ENCODE results near the gene ATG7.
"Not testable (repeated sequence)": the region's sequence is repeated elsewhere in the genome, so short reads cannot be mapped to it uniquely, and the experiment has no call there.

ATG7 gene

GRCh38 chr3:11304175-11304574, 32.0 kb downstream of the ATG7 start:
- no peak for DNase-seq

- no peak for DNase-seq
Measured at GRCh38 chr3:11305509-11305908, 33.3 kb downstream of the ATG7 start.

GRCh38 chr3:11306817-11307589, 34.8 kb downstream of the ATG7 start:
- DNase-seq: no peak

- DNase-seq: no peak
Measured at GRCh38 chr3:11307830-11308432, 35.7 kb downstream of the ATG7 start.

- no peak for DNase-seq
Measured at GRCh38 chr3:11310258-11310657, 38.1 kb downstream of the ATG7 start.

GRCh38 chr3:11312166-11312565, 40.0 kb downstream of the ATG7 start:
- no peak for DNase-seq

GRCh38 chr3:11317300-11317699, 45.1 kb downstream of the ATG7 start:
- DNase-seq: no peak

GRCh38 chr3:11322931-11323330, 50.7 kb downstream of the ATG7 start:
- no peak for DNase-seq

- no peak for DNase-seq
Measured at GRCh38 chr3:11323813-11324212, 51.6 kb downstream of the ATG7 start.

GRCh38 chr3:11327619-11328018, 55.4 kb downstream of the ATG7 start:
- DNase-seq: no peak

- DNase-seq: no peak
Measured at GRCh38 chr3:11328196-11328945, 56.2 kb downstream of the ATG7 start.

- no peak for DNase-seq
Measured at GRCh38 chr3:11329777-11330176, 57.6 kb downstream of the ATG7 start.

GRCh38 chr3:11331101-11331500, 58.9 kb downstream of the ATG7 start:
- no peak for DNase-seq

GRCh38 chr3:11335056-11335608, 62.9 kb downstream of the ATG7 start:
- peak; percentile 26 for DNase-seq

GRCh38 chr3:11339541-11339940, 67.3 kb downstream of the ATG7 start:
- no peak for DNase-seq

- no peak for DNase-seq
Measured at GRCh38 chr3:11346416-11346815, 74.2 kb downstream of the ATG7 start.

- DNase-seq: not testable (repeated sequence)
Measured at GRCh38 chr3:11348877-11349276, 76.7 kb downstream of the ATG7 start.

- DNase-seq: no peak
Measured at GRCh38 chr3:11349446-11349845, 77.2 kb downstream of the ATG7 start.

- DNase-seq: no peak
Measured at GRCh38 chr3:11350374-11350773, 78.2 kb downstream of the ATG7 start.

- DNase-seq: no peak
Measured at GRCh38 chr3:11351451-11351850, 79.3 kb downstream of the ATG7 start.

- DNase-seq: no peak
Measured at GRCh38 chr3:11356269-11356668, 84.1 kb downstream of the ATG7 start.

GRCh38 chr3:11362600-11362999, 90.4 kb downstream of the ATG7 start:
- no peak for DNase-seq

GRCh38 chr3:11363715-11364114, 91.5 kb downstream of the ATG7 start:
- DNase-seq: no peak

- no peak for DNase-seq
Measured at GRCh38 chr3:11364181-11364580, 92.0 kb downstream of the ATG7 start.

Data from NCI-H774 (cell line).